Lower lobe of right lung (tissue), 2 donors: ENCODE results near the gene MYZAP. TPM values are rescaled to one million over a fixed set of nuclear protein-coding genes. Genes with fewer than 3 reads are reported as not detected.
A peak's percentile ranks its signal among the peaks of the same experiment; 100 is the strongest.

ENCODE experiments used
- ATAC-seq, 2 donors: fragments of 200-7000 bp; cut with Tn5 transposase; one replicate each; pipeline ENCODE4 v1.9.1; 2020 to 2022; ENCODE audit warnings: mild to moderate bottlenecking in 2 of 2, moderate library complexity in 2 of 2
- DNase-seq: peaks from one replicate; pipeline ENCODE4 v3.0.0-alpha.2; 2020
- H3K27ac ChIP-seq: fragments of 200-600 bp; one replicate; pipeline ENCODE4 v1.8.0; 2022
- H3K27me3 ChIP-seq: fragments of 200-600 bp; one replicate; pipeline ENCODE4 v1.8.0; 2022; ENCODE audit warnings: low read depth
- H3K36me3 ChIP-seq: fragments of 200-600 bp; one replicate; pipeline ENCODE4 v1.8.0; 2022; ENCODE audit warnings: mild to moderate bottlenecking
- H3K4me1 ChIP-seq: fragments of 200-600 bp; one replicate; pipeline ENCODE4 v1.8.0; 2022
- H3K4me3 ChIP-seq: fragments of 200-600 bp; one replicate; pipeline ENCODE4 v1.8.0; 2022; ENCODE audit warnings: mild to moderate bottlenecking
- H3K9me3 ChIP-seq: fragments of 200-600 bp; one replicate; pipeline ENCODE4 v1.8.0; 2022
- CTCF ChIP-seq: fragments of 200-600 bp; IDR thresholded peaks from one replicate; pipeline ENCODE4 v1.8.0; 2022; ENCODE audit warnings: antibody characterized with exemption, mild to moderate bottlenecking
- intact Hi-C: fragments of 100-400 bp; cut with DNase I; formaldehyde crosslinking; loops from one replicate; pipeline ENCODE4 v1.11.0; 2022
- total RNA-seq: library from RNA; stranded (reverse); fragmentation: NEBNext Ultra II Directional; extraction: Animal tissue kit (Norgen Biotek cat#: 25700); gene quantifications from one replicate; pipeline ENCODE4 v1.2.1, GENCODE V29; 2021
- donor health status: DM: no; HTN: yes; CAD: no; lungs with severe emphysema.

The MYZAP gene
- total RNA-seq, 1 donor from 2014 or later = 41.3 TPM

- intact Hi-C loops = no loop called here
- peak; percentile 42 to 73 for ATAC-seq
- no peak overlapping the region for H3K27ac ChIP-seq
These were observed 83.9 kb downstream of the MYZAP start for GRCh38 chr15:57675481-57676181.

GRCh38 chr15:57676585-57676984 is 84.9 kb downstream of the MYZAP start:
- DNase-seq (no peak), ATAC-seq (no peak)
- no peaks in the 10 kb centered on the region for H3K9me3 ChIP-seq
- no peaks in the 10 kb centered on the region for H3K36me3 ChIP-seq
- H3K27me3 ChIP-seq = no peaks in the 10 kb centered on the region
- H3K4me3 ChIP-seq = no peak overlapping the region
- no peaks in the 10 kb centered on the region for H3K4me1 ChIP-seq
- no peak for TF ChIP-seq CTCF
- intact Hi-C loops = no loop called here
- no peak overlapping the region for H3K27ac ChIP-seq

More at GRCh38 chr15:57675481-57676181, 83.9 kb downstream of the MYZAP start:
- H3K4me3 ChIP-seq = no peak overlapping the region
- H3K36me3 ChIP-seq = no peaks in the 10 kb centered on the region
- no peak for TF ChIP-seq CTCF
- no peaks in the 10 kb centered on the region for H3K4me1 ChIP-seq
- H3K9me3 ChIP-seq = no peaks in the 10 kb centered on the region
- DNase-seq = no peak
- no peaks in the 10 kb centered on the region for H3K27me3 ChIP-seq

- no peaks in the 10 kb centered on the region for H3K27me3 ChIP-seq
- intact Hi-C loops = no loop called here
- TF ChIP-seq CTCF = no peak
- H3K4me3 ChIP-seq = no peak overlapping the region
- no peaks in the 10 kb centered on the region for H3K36me3 ChIP-seq
- H3K27ac ChIP-seq = no peak overlapping the region
- H3K4me1 ChIP-seq = no peaks in the 10 kb centered on the region
- no peak for ATAC-seq
- no peaks in the 10 kb centered on the region for H3K9me3 ChIP-seq
- DNase-seq = no peak
These were observed 85.5 kb downstream of the MYZAP start for GRCh38 chr15:57677204-57677603.

GRCh38 chr15:57680021-57680420 is 88.3 kb downstream of the MYZAP start:
- no peaks in the 10 kb centered on the region for H3K36me3 ChIP-seq
- no peak overlapping the region for H3K27ac ChIP-seq
- no peak for TF ChIP-seq CTCF
- no peaks in the 10 kb centered on the region for H3K9me3 ChIP-seq
- intact Hi-C loops = no loop called here
- H3K4me1 ChIP-seq = no peaks in the 10 kb centered on the region
- DNase-seq (no peak), ATAC-seq (no peak)
- no peaks in the 10 kb centered on the region for H3K27me3 ChIP-seq
- H3K4me3 ChIP-seq = no peak overlapping the region

GRCh38 chr15:57681011-57681410 is 89.3 kb downstream of the MYZAP start:
- Histone ChIP-seq H3K27me3 (no peaks in the 10 kb centered on the region), H3K27ac (no peak overlapping the region), H3K4me3 (no peak overlapping the region), H3K4me1 (no peaks in the 10 kb centered on the region), H3K9me3 (no peaks in the 10 kb centered on the region), H3K36me3 (no peaks in the 10 kb centered on the region)
- no peak for TF ChIP-seq CTCF
- ATAC-seq = no peak
- no peak for DNase-seq
- intact Hi-C loops = no loop called here
